Stomach (tissue), 4 donors: ENCODE data around the gene ELSPBP1.

ENCODE experiments used
- CTCF ChIP-seq, 7 experiments: fragments of 450-650 bp in 4 of 7; fragments of 200-600 bp in 3 of 7; sonication (generic) in 3 of 7; IDR thresholded peaks; one replicate each; pipeline ENCODE4 v1.5.1; 2016 to 2019; ENCODE audit warnings: antibody characterized with exemption in 7 of 7, control low read depth in 2 of 7, mild to moderate bottlenecking in 1 of 7
- POLR2A ChIP-seq, 4 donors: fragments of 450-650 bp; IDR thresholded peaks; one replicate each; pipeline ENCODE4 v1.6.1; 2016; ENCODE audit warnings: antibody characterized with exemption in 4 of 4, control low read depth in 2 of 4, mild to moderate bottlenecking in 1 of 4, moderate library complexity in 1 of 4
- POLR2AphosphoS5 ChIP-seq, 3 donors: sonication (generic); formaldehyde crosslinking; IDR thresholded peaks; one replicate each; pipeline ENCODE4 v1.6.1; 2016; ENCODE audit warnings: antibody characterized with exemption in 3 of 3

DNA sequence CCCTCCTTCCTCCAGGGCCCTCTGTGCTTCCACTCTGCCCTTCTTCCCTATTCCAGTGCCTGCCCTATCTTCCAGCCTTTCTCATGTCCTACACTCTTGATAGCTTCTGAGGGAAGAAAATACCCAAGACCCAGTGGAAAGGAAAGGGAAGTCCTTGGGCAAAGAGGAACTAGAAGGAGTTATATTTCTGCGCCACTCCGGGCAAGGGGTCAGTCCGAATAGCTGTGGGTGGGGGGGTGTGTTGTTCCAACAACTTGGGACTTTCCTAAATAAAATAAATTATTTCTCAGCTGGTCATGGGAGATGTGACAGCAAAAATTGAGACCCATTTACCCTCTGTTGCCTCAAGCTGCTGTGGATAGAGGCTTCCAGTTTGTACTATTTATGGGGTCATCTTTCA, 26.3 kb downstream of the ELSPBP1 start:
- TF ChIP-seq CTCF (IDR thresholded peaks at IDR 0.05), result no peak
- no peak for TF ChIP-seq POLR2AphosphoS5 (IDR thresholded peaks at IDR 0.05)
- no peak for TF ChIP-seq POLR2A (IDR thresholded peaks at IDR 0.05)
